Esophagus muscularis mucosa (tissue), 4 donors: ENCODE data around the gene NEK8. TPM values are rescaled to one million over a fixed set of nuclear protein-coding genes. Genes with fewer than 3 reads are reported as not detected.

Source experiments
- DNase-seq: peaks from one replicate; pipeline ENCODE4 v3.0.0-alpha.2; 2017; ENCODE audit errors: extremely low spot score
- H3K27ac ChIP-seq, 4 donors: fragments of 200-600 bp; sonication (generic); replicated peaks in 1 of 4; 1 replicate in 3 of 4; 2 replicates in 1 of 4; pipeline ENCODE4 v1.5.1; 2016 to 2019; ENCODE audit warnings: mild to moderate bottlenecking in 1 of 4
- H3K27me3 ChIP-seq, 4 donors: fragments of 200-600 bp; sonication (generic); one replicate each; pipeline versions ENCODE4 v1.5.1 to v1.6.0; 2016 to 2019
- H3K36me3 ChIP-seq, 4 donors: fragments of 200-600 bp; sonication (generic); one replicate each; pipeline ENCODE4 v1.5.1; 2016 to 2019
- H3K4me1 ChIP-seq, 4 donors: fragments of 200-600 bp; sonication (generic); one replicate each; pipeline ENCODE4 v1.5.1; 2016 to 2019
- H3K4me3 ChIP-seq, 4 donors: fragments of 200-600 bp; sonication (generic); 1 replicate in 2 of 4; 2 replicates in 2 of 4; pipeline ENCODE4 v1.5.1; 2016 to 2019; ENCODE audit warnings: mild to moderate bottlenecking in 4 of 4, moderate library complexity in 1 of 4
- H3K9me3 ChIP-seq, 4 donors: fragments of 200-600 bp; sonication (generic); 1 replicate in 3 of 4; 2 replicates in 1 of 4; pipeline ENCODE4 v1.5.1; 2016 to 2019
- CTCF ChIP-seq, 3 experiments: fragments of 200-600 bp in 2 of 3; fragments of 450-650 bp in 1 of 3; sonication (generic) in 2 of 3; IDR thresholded peaks; one replicate each; pipeline ENCODE4 v1.5.1; 2017 to 2019; ENCODE audit warnings: antibody characterized with exemption in 3 of 3, mild to moderate bottlenecking in 2 of 3, moderate library complexity in 1 of 3
- EP300 ChIP-seq: sonication (generic); formaldehyde crosslinking; IDR thresholded peaks from one replicate; pipeline ENCODE4 v1.6.1; 2017; ENCODE audit warnings: antibody characterized with exemption
- POLR2A ChIP-seq: fragments of 450-650 bp; IDR thresholded peaks from one replicate; pipeline ENCODE4 v1.6.1; 2017; ENCODE audit warnings: antibody characterized with exemption, moderate library complexity, mild to moderate bottlenecking, low read depth
- POLR2AphosphoS5 ChIP-seq, 2 donors: sonication (generic); formaldehyde crosslinking; IDR thresholded peaks; one replicate each; pipeline ENCODE4 v1.6.1; 2017; ENCODE audit warnings: antibody characterized with exemption in 2 of 2
- WGBS: methylation state at CpG from one replicate; pipeline ENCODE4 v1.1.5; 2018; 5-methylcytosine and 5-hydroxymethylcytosine counted together
- intact Hi-C: fragments of 100-400 bp; cut with DNase I; formaldehyde crosslinking; loops from one replicate; pipeline ENCODE4 v1.15.1; 2023
- total RNA-seq, 4 donors: library from RNA; depleted of rRNA; stranded (reverse); fragments of >200 nt; gene quantifications; one replicate each; pipeline versions ENCODE4 v1.1.0 to v1.2.1, GENCODE V29; 2016

NEK8 gene
- total RNA-seq, 4 donors from 2014 or later: 0.83 to 2.1 (median 1.6) TPM

GRCh38 chr17:28747801-28748750, 19.5 kb downstream of the NEK8 start:
- H3K4me1 ChIP-seq: peaks cover 43 to 62% (median 57%) of the 10 kb centered on the region in 4 donors
- peaks cover 0 to 28% (median 23%) of the 10 kb centered on the region in 4 donors for H3K36me3 ChIP-seq
- no peak for DNase-seq
- TF ChIP-seq EP300: no peak
- no peak for TF ChIP-seq POLR2A
- TF ChIP-seq POLR2AphosphoS5 (IDR thresholded peaks at IDR 0.05): no peak
- TF ChIP-seq CTCF (IDR thresholded peaks at IDR 0.05): no peak
- 93% methylated on average over 10 of the region's 18 CpGs for WGBS
- no peak overlapping the region for H3K27ac ChIP-seq
- intact Hi-C loops: loop anchor here (2.0 kb wide), 1 partner anchor 21 kb away; the partner anchor contains the start of gene TLCD1
- no peaks in the 10 kb centered on the region for H3K27me3 ChIP-seq
- no peaks in the 10 kb centered on the region for H3K9me3 ChIP-seq
- no peak overlapping the region for H3K4me3 ChIP-seq

GRCh38 chr17:28748852-28749515, 20.4 kb downstream of the NEK8 start:
- intact Hi-C loops: loop anchor here (2.0 kb wide), 1 partner anchor 22 kb away; the partner anchor contains the start of gene TLCD1
- peaks cover 39 to 55% (median 51%) of the 10 kb centered on the region in 4 donors for H3K4me1 ChIP-seq
- peaks cover 0 to 28% (median 23%) of the 10 kb centered on the region in 4 donors for H3K36me3 ChIP-seq
- 75% methylated on average over 9 of the region's 18 CpGs for WGBS
- peak overlapping the region; percentile 13 to 60 (median 36) for H3K27ac ChIP-seq
- TF ChIP-seq CTCF (IDR thresholded peaks at IDR 0.05): no peak
- no peak for TF ChIP-seq POLR2AphosphoS5 (IDR thresholded peaks at IDR 0.05)
- no peak for TF ChIP-seq EP300
- no peak for TF ChIP-seq POLR2A
- DNase-seq: no peak
- H3K4me3 ChIP-seq: no peak overlapping the region
- no peaks in the 10 kb centered on the region for H3K27me3 ChIP-seq
- H3K9me3 ChIP-seq: no peaks in the 10 kb centered on the region

- no peak for DNase-seq
- no peaks in the 10 kb centered on the region for H3K9me3 ChIP-seq
- peak overlapping the region; percentile 13 to 60 (median 36) for H3K27ac ChIP-seq
- peaks cover 0 to 28% (median 23%) of the 10 kb centered on the region in 4 donors for H3K36me3 ChIP-seq
- intact Hi-C loops: loop anchor here (2.0 kb wide), 1 partner anchor 23 kb away; the partner anchor contains the start of gene TLCD1
- H3K4me3 ChIP-seq: no peak overlapping the region
- H3K4me1 ChIP-seq: peaks cover 33 to 48% (median 44%) of the 10 kb centered on the region in 4 donors
- no peak for TF ChIP-seq POLR2A
- TF ChIP-seq POLR2AphosphoS5 (IDR thresholded peaks at IDR 0.05): no peak
- TF ChIP-seq EP300: no peak
- TF ChIP-seq CTCF (IDR thresholded peaks at IDR 0.05): no peak
- H3K27me3 ChIP-seq: no peaks in the 10 kb centered on the region
- WGBS: 56% methylated on average over 6 of the region's 11 CpGs
Measured at GRCh38 chr17:28749516-28750177, 21.1 kb downstream of the NEK8 start.

GRCh38 chr17:28750178-28751047, 21.8 kb downstream of the NEK8 start:
- no peak overlapping the region for H3K4me3 ChIP-seq
- WGBS: 38% methylated on average over 20 of the region's 20 CpGs
- H3K36me3 ChIP-seq: peaks cover 0 to 34% (median 23%) of the 10 kb centered on the region in 4 donors
- peak in 2 of 3 experiments; percentile 100 for TF ChIP-seq CTCF (IDR thresholded peaks at IDR 0.05)
- TF ChIP-seq POLR2A: no peak
- no peak for TF ChIP-seq EP300
- peak; percentile 67 to 83 for TF ChIP-seq POLR2AphosphoS5 (IDR thresholded peaks at IDR 0.05)
- H3K9me3 ChIP-seq: no peaks in the 10 kb centered on the region
- peaks cover 25 to 41% (median 37%) of the 10 kb centered on the region in 4 donors for H3K4me1 ChIP-seq
- peak overlapping the region in 3 of 4 donors; percentile 13 to 60 (median 43) for H3K27ac ChIP-seq
- intact Hi-C loops: no loop called here
- H3K27me3 ChIP-seq: no peaks in the 10 kb centered on the region
- peak; percentile 98 for DNase-seq
